AG09309 (cell line): ENCODE data around the gene P3H2.
A peak's percentile ranks its signal among the peaks of the same experiment; 100 is the strongest.

ENCODE experiments used
- DNase-seq: peaks from one replicate; pipeline ENCODE4 v3.0.0-alpha.2; 2010; ENCODE audit warnings: low read depth
- H3K4me3 ChIP-seq: 2 replicates; pipeline ENCODE4 v1.5.1; 2011; ENCODE audit warnings: mild to moderate bottlenecking, low read depth, low read length, moderate library complexity; ENCODE audit not compliant: control insufficient read depth
- CTCF ChIP-seq: IDR thresholded peaks from 2 replicates; pipeline ENCODE4 v1.5.1; 2011; ENCODE audit warnings: mild to moderate bottlenecking, low read depth, low read length, inconsistent platforms; ENCODE audit not compliant: insufficient read depth, control insufficient read depth; ENCODE audit errors: missing control alignments

Gene P3H2

GRCh38 chr3:189988322-189988721 lies 132.4 kb downstream of the P3H2 start:
- no peak for DNase-seq
- TF ChIP-seq CTCF, result no peak
- no peak overlapping the region for H3K4me3 ChIP-seq

- DNase-seq, result no peak
- no peak for TF ChIP-seq CTCF
- H3K4me3 ChIP-seq, result no peak overlapping the region
Measured at GRCh38 chr3:189985948-189986347, 134.7 kb downstream of the P3H2 start.

GRCh38 chr3:189983612-189984011 lies 137.1 kb downstream of the P3H2 start:
- no peak for DNase-seq
- no peak for TF ChIP-seq CTCF

GRCh38 chr3:189982321-189982945 lies 138.3 kb downstream of the P3H2 start:
- no peak for DNase-seq
- TF ChIP-seq CTCF, result no peak
- H3K4me3 ChIP-seq, result no peak overlapping the region

More at GRCh38 chr3:189983612-189984011, 137.1 kb downstream of the P3H2 start:
- no peak overlapping the region for H3K4me3 ChIP-seq

- no peak overlapping the region for H3K4me3 ChIP-seq
- TF ChIP-seq CTCF, result no peak
- peak; percentile 94 for DNase-seq
Measured at GRCh38 chr3:189981668-189982067, 139.0 kb downstream of the P3H2 start.

GRCh38 chr3:189978753-189979152 lies 141.9 kb downstream of the P3H2 start:
- TF ChIP-seq CTCF, result no peak
- DNase-seq, result peak; percentile 65

More at GRCh38 chr3:189978753-189979152, 141.9 kb downstream of the P3H2 start:
- no peak overlapping the region for H3K4me3 ChIP-seq
